HG03025 (cell line): ENCODE results near the gene CDC6.

Experiments used
- ATAC-seq: cut with Tn5 transposase; IDR thresholded peaks from one replicate; pipeline ENCODE4 v1.9.1; 2021; ENCODE audit warnings: mild to moderate bottlenecking, moderate library complexity; ENCODE audit not compliant: unreplicated experiment, low FRiP score

CDC6 gene

GRCh38 chr17:40321961-40322357, 34.3 kb downstream of the CDC6 start:
- no peak for ATAC-seq

GRCh38 chr17:40322358-40323315, 35.0 kb downstream of the CDC6 start:
- ATAC-seq, result peak; percentile 38

GRCh38 chr17:40323391-40324381, 36.0 kb downstream of the CDC6 start:
- no peak for ATAC-seq

- no peak for ATAC-seq
Observed at GRCh38 chr17:40325156-40326013, 37.7 kb downstream of the CDC6 start.

- ATAC-seq, result no peak
Observed at GRCh38 chr17:40326014-40326831, 38.5 kb downstream of the CDC6 start.

- ATAC-seq, result no peak
Observed at GRCh38 chr17:40326832-40327199, 39.1 kb downstream of the CDC6 start.

GRCh38 chr17:40327244-40327729, 39.6 kb downstream of the CDC6 start:
- no peak for ATAC-seq

- ATAC-seq, result no peak
Observed at GRCh38 chr17:40327735-40328385, 40.2 kb downstream of the CDC6 start.

GRCh38 chr17:40328386-40328766, 40.7 kb downstream of the CDC6 start:
- ATAC-seq, result no peak

- no peak for ATAC-seq
Observed at GRCh38 chr17:40329839-40330794, 42.4 kb downstream of the CDC6 start.

GRCh38 chr17:40330850-40331470, 43.3 kb downstream of the CDC6 start:
- ATAC-seq, result no peak

- no peak for ATAC-seq
Observed at GRCh38 chr17:40331743-40332641, 44.3 kb downstream of the CDC6 start.

GRCh38 chr17:40333781-40334448, 46.2 kb downstream of the CDC6 start:
- no peak for ATAC-seq

- ATAC-seq, result no peak
Observed at GRCh38 chr17:40335620-40336019, 47.9 kb downstream of the CDC6 start.

GRCh38 chr17:40337351-40337750, 49.7 kb downstream of the CDC6 start:
- ATAC-seq, result no peak

GRCh38 chr17:40338058-40338457, 50.4 kb downstream of the CDC6 start:
- ATAC-seq, result no peak
